LNCaP clone FGC (cell line): Measurements from ENCODE around the gene RAB19.

ENCODE experiments used
- DNase-seq: peaks from one replicate; pipeline ENCODE4 v3.0.0-alpha.2; 2011; ENCODE audit warnings: low read depth
- H3K4me3 ChIP-seq: 2 replicates; pipeline ENCODE4 v1.5.1; 2011; ENCODE audit warnings: mild to moderate bottlenecking, low read depth, low read length, control low read depth
- CTCF ChIP-seq: IDR thresholded peaks from 2 replicates; pipeline ENCODE4 v1.5.1; 2012; ENCODE audit warnings: mild to moderate bottlenecking; ENCODE audit not compliant: control insufficient read depth, insufficient read depth; ENCODE audit errors: extremely low read depth

Gene RAB19

GRCh38 chr7:140390466-140391190 lies 13.2 kb upstream of the RAB19 start:
- no peak overlapping the region for H3K4me3 ChIP-seq
- no peak for DNase-seq
- TF ChIP-seq CTCF, result no peak

GRCh38 chr7:140391634-140392033 lies 12.2 kb upstream of the RAB19 start:
- H3K4me3 ChIP-seq, result no peak overlapping the region
- no peak for TF ChIP-seq CTCF

GRCh38 chr7:140393756-140394306 lies 10.0 kb upstream of the RAB19 start:
- TF ChIP-seq CTCF, result no peak
- no peak for DNase-seq
- H3K4me3 ChIP-seq, result no peak overlapping the region

More at GRCh38 chr7:140391634-140392033, 12.2 kb upstream of the RAB19 start:
- DNase-seq, result no peak

GRCh38 chr7:140397784-140398750 lies 5.8 kb upstream of the RAB19 start, which contains the start of gene SLC37A3:
TSS of gene SLC37A3 (minus strand) at chr7:140398530. CDS start at chr7:140382526, 16,004 bp downstream.
- no peak for TF ChIP-seq CTCF
- DNase-seq, result peak; percentile 51
- peak within 1 kb of the TSS; percentile 71 for H3K4me3 ChIP-seq

GRCh38 chr7:140398821-140399220 lies 5.0 kb upstream of the RAB19 start:
- DNase-seq, result no peak
- peak overlapping the region; percentile 71 for H3K4me3 ChIP-seq
- TF ChIP-seq CTCF, result no peak

GRCh38 chr7:140400381-140400780 lies 3.5 kb upstream of the RAB19 start:
- no peak for TF ChIP-seq CTCF
- no peak overlapping the region for H3K4me3 ChIP-seq
- no peak for DNase-seq
